Right lobe of liver (tissue), 4 donors: Measurements from ENCODE around the gene GNAZ.

ENCODE experiments used
- CTCF ChIP-seq, 4 donors: fragments of 200-600 bp in 3 of 4; fragments of 450-650 bp in 1 of 4; IDR thresholded peaks; one replicate each; pipeline versions ENCODE4 v1.5.1 to v1.8.0; 2016 to 2022; ENCODE audit warnings: antibody characterized with exemption in 4 of 4, mild to moderate bottlenecking in 2 of 4
- POLR2A ChIP-seq: fragments of 450-650 bp; IDR thresholded peaks from one replicate; pipeline ENCODE4 v1.6.1; 2017; ENCODE audit warnings: antibody characterized with exemption, mild to moderate bottlenecking
- donor health status: DM: no; HTN: no; CAD: no.
- donor health status: DM: no; HTN: no; CAD: no.
- donor health status: DM: no; HTN: yes; CAD: no.

- TF ChIP-seq CTCF (IDR thresholded peaks at IDR 0.05) = no peak
- TF ChIP-seq POLR2A = no peak
These were observed 50.7 kb downstream of the GNAZ start for GRCh38 chr22:23121000-23121421.
